GM18507 (cell line): ENCODE data around the gene SPINK13.
"Not testable (repeated sequence)": the region's sequence is repeated elsewhere in the genome, so short reads cannot be mapped to it uniquely, and the experiment has no call there.

ENCODE experiments used
- DNase-seq: peaks from one replicate; pipeline ENCODE4 v3.0.0; 2011; ENCODE audit warnings: low read depth; ENCODE audit not compliant: insufficient read length; ENCODE audit errors: extremely low spot score
- FAIRE-seq: peaks from 2 replicates; lab custom pipeline; 2011; peaks lifted over from hg19 to GRCh38; lab: Jason Lieb, UNC

Gene SPINK13

GRCh38 chr5:148268566-148268965, at the start of gene SPINK13:
TSS of gene SPINK13 (plus strand) at chr5:148268794. CDS start at chr5:148270073, 1,279 bp downstream.
- FAIRE-seq (no peak), DNase-seq (no peak)

GRCh38 chr5:148221508-148221907, 47.1 kb upstream of the SPINK13 start:
- no peak for DNase-seq
- FAIRE-seq = no peak

DNA sequence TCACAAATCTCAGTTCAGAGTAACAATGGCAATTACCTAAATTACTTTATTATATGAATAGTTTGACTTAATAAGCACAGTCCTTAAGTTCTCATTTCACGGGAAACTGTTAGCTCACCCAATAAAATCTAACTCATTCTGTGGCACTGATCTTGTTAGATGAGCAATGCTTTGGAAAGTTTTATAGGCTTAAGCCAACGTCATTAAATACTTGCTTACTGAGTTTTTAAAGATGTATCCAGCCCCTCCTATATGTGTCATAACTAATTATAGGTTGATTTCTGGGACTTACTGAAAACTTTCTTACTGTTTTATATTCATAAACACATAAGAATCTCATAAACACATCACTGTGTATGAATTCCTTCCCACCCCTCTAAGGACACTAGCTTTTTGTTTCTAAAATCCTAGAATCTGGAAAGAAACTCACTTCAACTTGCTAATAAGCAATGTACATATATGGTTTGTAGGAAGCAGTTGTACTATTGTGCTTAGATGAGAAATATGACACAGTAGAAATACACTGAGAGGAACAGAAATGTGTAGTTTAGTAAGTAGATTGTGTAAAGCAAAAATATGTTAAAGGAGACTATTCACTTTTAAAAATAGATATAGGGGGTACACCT, 44.4 kb upstream of the SPINK13 start:
- DNase-seq = no peak
- FAIRE-seq = no peak

- FAIRE-seq (no peak), DNase-seq (no peak)
These were observed 40.1 kb upstream of the SPINK13 start for GRCh38 chr5:148228392-148228984.

GRCh38 chr5:148229840-148230239, 38.8 kb upstream of the SPINK13 start:
- DNase-seq = no peak
- FAIRE-seq = no peak

DNA sequence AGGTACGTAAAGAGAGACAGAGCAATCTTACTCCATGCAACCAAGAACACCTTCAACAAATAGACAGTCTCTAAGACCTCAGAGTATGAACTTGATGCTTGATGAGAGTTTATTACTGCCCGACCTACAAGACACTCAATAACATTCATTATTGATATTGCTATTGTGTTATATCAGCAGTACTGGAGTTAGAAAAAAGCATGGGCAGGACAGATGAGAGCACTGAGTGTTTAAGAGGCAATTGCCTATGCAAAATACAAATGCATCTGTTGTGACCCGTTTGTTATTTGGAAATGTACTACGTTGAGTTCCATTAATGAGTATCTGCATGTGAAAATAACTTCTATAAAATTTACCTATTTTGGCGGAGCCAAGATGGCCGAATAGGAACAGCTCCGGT, 38.4 kb upstream of the SPINK13 start:
- no peak for FAIRE-seq
- DNase-seq = no peak

DNA sequence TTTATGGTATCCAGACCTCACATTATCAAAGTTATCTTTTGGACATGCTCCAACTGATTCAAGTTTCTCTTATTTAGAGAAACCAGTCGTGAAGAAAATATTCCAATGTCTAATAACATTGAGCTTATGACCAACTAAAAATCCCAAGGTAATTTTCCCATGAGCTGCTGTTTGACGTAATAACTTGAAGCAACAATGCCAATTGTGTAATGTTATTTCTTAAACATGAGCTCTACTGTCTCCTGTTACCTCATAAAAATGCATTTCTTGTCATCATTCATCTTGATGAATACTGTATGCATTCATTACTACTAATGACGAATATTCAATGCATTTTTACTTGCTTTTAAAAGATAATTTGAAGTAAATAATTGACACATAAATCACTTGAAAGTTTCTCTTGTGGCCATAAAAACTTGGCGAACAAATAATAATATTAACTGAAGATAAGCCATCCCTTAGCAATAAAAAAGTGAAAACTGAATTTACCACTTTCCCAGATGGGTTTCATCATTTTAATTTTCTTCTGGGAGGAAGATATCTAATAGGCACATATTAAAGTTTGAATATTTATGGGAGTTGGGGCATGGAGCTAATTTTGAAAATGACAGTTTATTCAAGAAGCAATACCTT, 30.7 kb upstream of the SPINK13 start:
- no peak for FAIRE-seq
- no peak for DNase-seq

DNA sequence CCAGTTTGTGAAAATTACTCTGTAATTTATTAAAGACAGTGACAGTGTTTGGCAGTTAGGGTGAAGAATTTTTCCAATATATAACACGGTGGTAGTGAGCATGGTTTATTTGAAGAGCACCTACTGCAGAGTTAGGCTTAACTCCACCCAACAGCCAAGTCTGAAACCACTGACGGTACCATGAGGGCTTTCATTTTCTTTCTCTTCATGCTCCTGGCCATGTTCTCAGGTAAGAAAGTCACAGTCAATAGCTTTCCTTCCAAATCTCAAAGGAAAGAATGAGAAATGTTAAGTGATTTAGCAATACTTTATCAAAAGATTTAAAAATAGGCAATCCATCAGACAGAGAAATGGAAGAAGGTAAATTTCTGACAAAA, 30.2 kb upstream of the SPINK13 start, which contains the start of gene MARCOL:
Gene MARCOL, plus strand, starts transcription at position 108 of the 377 bp plus-strand sequence. Its CDS starts 73 bp downstream, at position 181.
- DNase-seq (no peak), FAIRE-seq (no peak)

DNA sequence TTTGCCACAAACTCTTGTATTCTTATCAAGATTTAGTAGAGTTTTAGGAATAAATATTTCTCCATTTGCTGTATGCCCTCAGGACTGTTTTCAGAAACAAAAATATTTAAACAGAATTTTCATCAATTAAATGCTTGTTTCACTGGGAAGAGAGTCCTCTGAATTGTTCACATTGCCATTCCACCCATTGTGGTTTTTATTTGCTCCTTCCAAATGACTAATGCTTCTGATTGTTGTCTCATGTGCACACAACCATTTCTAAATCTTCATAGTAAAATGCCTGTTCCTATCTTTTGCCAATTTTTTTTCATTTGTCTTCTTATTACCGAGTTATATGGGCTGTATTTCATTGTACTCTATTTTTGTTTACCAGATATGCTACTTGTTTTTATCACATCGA, 19.7 kb upstream of the SPINK13 start:
- no peak for DNase-seq
- no peak for FAIRE-seq

- FAIRE-seq (no peak), DNase-seq (no peak)
These were observed 13.1 kb upstream of the SPINK13 start for GRCh38 chr5:148255456-148255855.

- no peak for FAIRE-seq
- DNase-seq = no peak
These were observed 9.3 kb upstream of the SPINK13 start for GRCh38 chr5:148259288-148259687.

- FAIRE-seq = no peak
These were observed 7.4 kb upstream of the SPINK13 start for GRCh38 chr5:148261221-148261620.

DNA sequence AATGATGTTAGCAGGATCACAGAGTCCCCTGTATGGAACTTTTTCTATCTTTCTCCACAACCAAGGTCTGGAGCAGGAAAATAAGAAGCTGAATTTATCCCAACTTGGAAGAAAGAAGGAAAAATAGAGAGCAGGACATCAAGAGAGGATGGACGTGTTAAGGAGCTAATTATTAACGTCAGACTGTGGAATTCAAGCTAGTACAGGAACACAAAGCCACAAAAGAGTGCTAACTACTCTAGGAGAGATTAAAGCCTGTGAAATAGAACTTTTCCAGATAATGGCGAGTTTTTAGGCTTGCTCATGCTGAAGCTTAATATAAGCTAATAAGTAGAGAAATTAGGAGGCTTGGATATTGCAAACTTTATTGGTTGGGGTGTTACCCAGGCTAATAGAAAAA, 632 bp upstream of the SPINK13 start:
- no peak for DNase-seq
- no peak for FAIRE-seq

More at GRCh38 chr5:148261221-148261620, 7.4 kb upstream of the SPINK13 start:
- no peak for DNase-seq

- not testable (repeated sequence) for DNase-seq, FAIRE-seq
These were observed 6.5 kb downstream of the SPINK13 start for GRCh38 chr5:148275129-148275528.

DNA sequence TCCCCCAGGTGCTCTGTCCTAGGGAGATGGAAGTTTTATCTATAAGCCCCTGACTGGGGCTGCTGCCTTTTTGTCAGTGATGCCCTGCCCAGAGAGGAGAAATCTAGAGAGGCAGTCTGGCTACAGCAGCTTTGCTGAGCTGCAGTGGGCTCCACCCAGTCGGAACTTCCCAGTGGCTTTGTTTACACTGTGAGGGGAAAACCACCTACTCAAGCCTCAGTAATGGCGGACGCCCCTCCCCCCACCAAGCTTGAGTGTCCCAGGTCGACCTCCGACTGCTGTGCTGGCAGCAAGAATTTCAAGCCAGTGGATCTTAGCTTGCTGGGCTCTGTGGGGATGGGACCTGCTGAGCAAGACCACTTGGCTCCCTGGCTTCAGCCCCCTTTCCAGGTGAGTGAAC, 12.3 kb downstream of the SPINK13 start:
- not testable (repeated sequence) for FAIRE-seq, DNase-seq

DNA sequence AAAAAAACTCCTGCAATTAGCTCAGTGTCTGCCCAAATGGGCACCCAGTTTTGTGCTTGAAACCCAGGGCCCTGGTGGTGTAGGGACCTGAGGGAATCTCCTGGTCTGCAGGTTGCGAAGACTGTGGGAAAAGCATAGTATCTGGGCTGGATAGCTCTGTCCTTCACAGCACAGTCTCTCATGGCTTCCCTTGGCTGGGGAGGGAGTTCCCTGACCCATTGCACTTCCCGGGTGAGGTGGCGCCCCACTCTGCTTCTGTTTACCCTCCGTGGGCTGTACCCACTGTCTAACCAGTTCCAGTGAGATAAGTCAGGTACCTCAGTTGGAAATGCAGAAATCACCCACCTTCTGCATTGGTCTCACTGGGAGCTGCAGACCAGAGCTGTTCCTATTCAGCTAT, 12.7 kb downstream of the SPINK13 start:
- DNase-seq, FAIRE-seq: not testable (repeated sequence)

DNA sequence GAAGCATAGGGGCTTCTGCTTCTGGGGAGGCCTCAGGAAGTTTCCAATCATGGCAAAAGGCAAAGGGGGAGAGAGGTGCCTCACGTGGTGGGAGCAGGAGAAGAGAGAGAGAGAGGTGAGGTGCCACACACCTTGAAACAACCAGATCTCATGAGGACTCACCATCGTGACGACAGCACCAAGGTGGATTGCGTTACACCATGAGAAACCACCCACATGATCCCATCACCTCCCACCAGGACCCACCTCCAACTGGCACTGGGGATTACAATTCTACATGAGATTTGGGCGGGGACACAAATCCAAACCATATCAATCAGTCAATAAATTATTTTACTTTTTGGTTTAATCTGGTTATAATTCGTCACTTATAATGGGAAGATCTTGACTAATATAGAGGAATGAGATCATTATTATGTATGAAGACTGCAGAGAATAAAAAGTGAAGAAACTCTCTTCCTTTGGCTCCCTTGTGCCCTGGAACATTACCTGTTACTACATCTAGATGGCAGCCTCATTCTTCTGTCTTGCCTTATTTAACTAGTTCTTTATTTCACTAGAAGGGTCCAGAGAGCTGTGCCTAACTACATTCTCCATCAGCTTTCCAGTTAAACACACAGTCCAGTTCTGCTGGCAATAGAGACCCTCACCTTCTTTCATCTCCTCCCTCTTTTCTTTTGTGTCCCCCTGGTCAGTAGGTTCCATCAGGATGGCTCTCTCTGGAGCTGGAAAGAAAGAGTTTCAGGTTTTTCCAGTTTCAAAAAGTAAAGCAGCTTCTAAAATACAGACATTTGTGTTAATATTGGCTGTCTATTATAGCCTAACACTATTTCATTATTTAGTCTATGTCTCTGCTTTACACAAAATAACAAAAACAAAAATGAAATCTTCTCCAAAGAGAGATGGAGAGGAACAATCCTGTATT, 21.9 kb downstream of the SPINK13 start:
- no peak for DNase-seq
- no peak for FAIRE-seq

GRCh38 chr5:148297731-148298130, 29.1 kb downstream of the SPINK13 start:
- no peak for DNase-seq
- no peak for FAIRE-seq

- DNase-seq (no peak), FAIRE-seq (no peak)
These were observed 37.9 kb downstream of the SPINK13 start for GRCh38 chr5:148306446-148306845.

- DNase-seq (no peak), FAIRE-seq (no peak)
These were observed 40.4 kb downstream of the SPINK13 start for GRCh38 chr5:148309019-148309418.
